Measurements from ENCODE around the gene PRDM16. TPM values are rescaled to one million over a fixed set of nuclear protein-coding genes. Genes with fewer than 3 reads are reported as not detected.

Gene PRDM16
- total and polyA plus RNA-seq, 2 of the 13 experiments (the other 11 are each of a cell fraction or from before 2014, with no cell fraction given): 0.15 to 0.81 TPM

- Histone ChIP-seq H3K36me3 (replicated peaks in 1 of 2; ENCODE audit: control insufficient read depth in 1 of 2, insufficient read depth in 2 of 2, low read length in 2 of 2) (no peaks in the 10 kb centered on the region), H3K9ac (ENCODE audit: insufficient read depth, low read depth, low read length) (no peak overlapping the region), H3K9me3 (ENCODE audit: low read length) (no peaks in the 10 kb centered on the region), H3K79me2 (ENCODE audit: insufficient read depth, low read length) (no peaks in the 10 kb centered on the region), H3K27me3 (ENCODE audit: control insufficient read depth in 1 of 2, insufficient read depth in 2 of 2, low read length in 2 of 2) (peaks cover 6 to 10% of the 10 kb centered on the region in 2 experiments; a peak in 4 of 5 replicates), H3K27ac (ENCODE audit: extremely low read length, insufficient read depth, low read length) (no peak overlapping the region), H3K4me1 (ENCODE audit: insufficient read depth, low read length) (no peaks in the 10 kb centered on the region), H4K20me1 (ENCODE audit: insufficient read depth, low read length) (no peaks in the 10 kb centered on the region), H3K4me2 (ENCODE audit: low read depth, low read length) (no peak overlapping the region), H3K4me3 (replicated peaks in 1 of 3; ENCODE audit: insufficient read depth in 1 of 3, low read depth in 2 of 3, low read length in 3 of 3) (no peak overlapping the region), H2AFZ (ENCODE audit: low read length) (no peak overlapping the region)
- POLR2A ChIA-PET: no interaction called here
- CTCF ChIA-PET (ENCODE audit: low intra/inter-chr PET ratio, low total read pairs): no interaction called here
- intact Hi-C loops (cut with micrococcal nuclease; ENCODE audit: unreplicated experiment) (no loop called here), in situ Hi-C loops (cut with HindIII; ENCODE audit: extremely low pct_ligation_motif_present, low pct_unique_long_range_greater_than_20kb) (no loop called here)
- ATAC-seq: no peak
- no peak for FAIRE-seq
- DNase-seq (ENCODE audit: low spot score): no peak
- 77% methylated on average over 7 of the region's 12 CpGs for WGBS (ENCODE audit: low lambda C conversion rate)
- TF ChIP-seq ZBTB42 (CRISPR knock-in tag; IDR thresholded peaks at IDR 0.05): no peak
- TF ChIP-seq HDAC1 (CRISPR knock-in tag; IDR thresholded peaks at IDR 0.05): no peak
- no peak for TF ChIP-seq SKI (IDR thresholded peaks at IDR 0.05; ENCODE audit: partially characterized antibody)
- TF ChIP-seq TOPORS (CRISPR knock-in tag; IDR thresholded peaks at IDR 0.05): no peak
- no peak for TF ChIP-seq PHF5A (CRISPR knock-in tag; IDR thresholded peaks at IDR 0.05; ENCODE audit: low read depth, unreplicated experiment)
- BruUV-seq (replicated peaks): no TSS peak
Measured at GRCh38 chr1:3403011-3403345, 334.0 kb downstream of the PRDM16 start.

GRCh38 chr1:3403388-3404231 lies 334.6 kb downstream of the PRDM16 start:
- DNase-seq (ENCODE audit: low spot score) (peak; percentile 11), FAIRE-seq (no peak), ATAC-seq (peak; percentile 77)
- Histone ChIP-seq H3K27me3 (ENCODE audit: control insufficient read depth in 1 of 2, insufficient read depth in 2 of 2, low read length in 2 of 2) (peaks cover 5 to 6% of the 10 kb centered on the region in 2 experiments; a peak in 3 of 5 replicates), H3K4me2 (ENCODE audit: low read depth, low read length) (no peak overlapping the region), H3K4me1 (ENCODE audit: insufficient read depth, low read length) (no peaks in the 10 kb centered on the region), H3K4me3 (replicated peaks in 1 of 3; ENCODE audit: insufficient read depth in 1 of 3, low read depth in 2 of 3, low read length in 3 of 3) (no peak overlapping the region), H3K36me3 (replicated peaks in 1 of 2; ENCODE audit: control insufficient read depth in 1 of 2, insufficient read depth in 2 of 2, low read length in 2 of 2) (no peaks in the 10 kb centered on the region), H3K9me3 (ENCODE audit: low read length) (no peaks in the 10 kb centered on the region), H2AFZ (ENCODE audit: low read length) (no peak overlapping the region), H3K79me2 (ENCODE audit: insufficient read depth, low read length) (no peaks in the 10 kb centered on the region), H3K27ac (ENCODE audit: extremely low read length, insufficient read depth, low read length) (no peak overlapping the region), H3K9ac (ENCODE audit: insufficient read depth, low read depth, low read length) (no peak overlapping the region), H4K20me1 (ENCODE audit: insufficient read depth, low read length) (no peaks in the 10 kb centered on the region)
- ChIA-PET POLR2A (no interaction called here), CTCF (ENCODE audit: low intra/inter-chr PET ratio, low total read pairs) (no interaction called here)
- BruUV-seq (replicated peaks): no TSS peak
- in situ Hi-C loops (cut with HindIII; ENCODE audit: extremely low pct_ligation_motif_present, low pct_unique_long_range_greater_than_20kb) (no loop called here), intact Hi-C loops (cut with micrococcal nuclease; ENCODE audit: unreplicated experiment) (no loop called here)
- 59% methylated on average over 22 of the region's 30 CpGs for WGBS (ENCODE audit: low lambda C conversion rate)
- TF ChIP-seq YY1 (IDR thresholded peaks at IDR 0.05; ENCODE audit: insufficient read depth, insufficient replicate concordance, low read depth, low read length) (peak; percentile 23), PATZ1 (CRISPR knock-in tag; IDR thresholded peaks at IDR 0.05) (peak; percentile 46), XRCC5 (optimal IDR thresholded peaks at IDR 0.05; ENCODE audit: low read length) (peak; percentile 29), NCOR1 (IDR thresholded peaks at IDR 0.05; ENCODE audit: borderline replicate concordance, low read length) (no peak), THAP8 (CRISPR knock-in tag; IDR thresholded peaks at IDR 0.05; ENCODE audit: borderline replicate concordance) (no peak)
- TF ChIP-seq, protein P1, sequence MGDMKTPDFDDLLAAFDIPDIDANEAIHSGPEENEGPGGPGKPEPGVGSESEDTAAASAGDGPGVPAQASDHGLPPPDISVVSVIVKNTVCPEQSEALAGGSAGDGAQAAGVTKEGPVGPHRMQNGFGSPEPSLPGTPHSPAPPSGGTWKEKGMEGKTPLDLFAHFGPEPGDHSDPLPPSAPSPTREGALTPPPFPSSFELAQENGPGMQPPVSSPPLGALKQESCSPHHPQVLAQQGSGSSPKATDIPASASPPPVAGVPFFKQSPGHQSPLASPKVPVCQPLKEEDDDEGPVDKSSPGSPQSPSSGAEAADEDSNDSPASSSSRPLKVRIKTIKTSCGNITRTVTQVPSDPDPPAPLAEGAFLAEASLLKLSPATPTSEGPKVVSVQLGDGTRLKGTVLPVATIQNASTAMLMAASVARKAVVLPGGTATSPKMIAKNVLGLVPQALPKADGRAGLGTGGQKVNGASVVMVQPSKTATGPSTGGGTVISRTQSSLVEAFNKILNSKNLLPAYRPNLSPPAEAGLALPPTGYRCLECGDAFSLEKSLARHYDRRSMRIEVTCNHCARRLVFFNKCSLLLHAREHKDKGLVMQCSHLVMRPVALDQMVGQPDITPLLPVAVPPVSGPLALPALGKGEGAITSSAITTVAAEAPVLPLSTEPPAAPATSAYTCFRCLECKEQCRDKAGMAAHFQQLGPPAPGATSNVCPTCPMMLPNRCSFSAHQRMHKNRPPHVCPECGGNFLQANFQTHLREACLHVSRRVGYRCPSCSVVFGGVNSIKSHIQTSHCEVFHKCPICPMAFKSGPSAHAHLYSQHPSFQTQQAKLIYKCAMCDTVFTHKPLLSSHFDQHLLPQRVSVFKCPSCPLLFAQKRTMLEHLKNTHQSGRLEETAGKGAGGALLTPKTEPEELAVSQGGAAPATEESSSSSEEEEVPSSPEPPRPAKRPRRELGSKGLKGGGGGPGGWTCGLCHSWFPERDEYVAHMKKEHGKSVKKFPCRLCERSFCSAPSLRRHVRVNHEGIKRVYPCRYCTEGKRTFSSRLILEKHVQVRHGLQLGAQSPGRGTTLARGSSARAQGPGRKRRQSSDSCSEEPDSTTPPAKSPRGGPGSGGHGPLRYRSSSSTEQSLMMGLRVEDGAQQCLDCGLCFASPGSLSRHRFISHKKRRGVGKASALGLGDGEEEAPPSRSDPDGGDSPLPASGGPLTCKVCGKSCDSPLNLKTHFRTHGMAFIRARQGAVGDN (CRISPR knock-in tag; IDR thresholded peaks at IDR 0.05): peak; percentile 51
